ENCODE data around the gene ZNF865.

Gene ZNF865

DNA sequence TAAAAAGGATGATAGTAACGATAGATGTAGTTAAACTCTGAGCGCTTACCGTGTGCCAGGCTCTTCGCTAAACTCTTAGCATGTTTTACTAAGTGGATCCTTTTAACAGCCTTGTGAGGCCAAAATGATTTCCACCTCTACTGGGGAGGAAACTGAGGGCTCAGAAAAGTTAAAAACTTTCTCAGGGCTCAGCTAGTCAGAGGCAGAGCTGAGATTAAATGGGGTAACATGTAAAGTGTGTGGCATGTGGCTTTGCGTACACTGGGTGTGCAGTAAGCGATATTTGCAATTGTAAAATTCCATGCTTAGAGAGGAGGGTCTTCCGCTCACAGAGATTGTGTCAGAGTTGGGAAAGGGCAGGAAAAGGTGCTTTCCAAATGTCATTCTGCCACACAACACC, 51.1 kb downstream of the ZNF865 start:
- DNase-seq: no peak

DNA sequence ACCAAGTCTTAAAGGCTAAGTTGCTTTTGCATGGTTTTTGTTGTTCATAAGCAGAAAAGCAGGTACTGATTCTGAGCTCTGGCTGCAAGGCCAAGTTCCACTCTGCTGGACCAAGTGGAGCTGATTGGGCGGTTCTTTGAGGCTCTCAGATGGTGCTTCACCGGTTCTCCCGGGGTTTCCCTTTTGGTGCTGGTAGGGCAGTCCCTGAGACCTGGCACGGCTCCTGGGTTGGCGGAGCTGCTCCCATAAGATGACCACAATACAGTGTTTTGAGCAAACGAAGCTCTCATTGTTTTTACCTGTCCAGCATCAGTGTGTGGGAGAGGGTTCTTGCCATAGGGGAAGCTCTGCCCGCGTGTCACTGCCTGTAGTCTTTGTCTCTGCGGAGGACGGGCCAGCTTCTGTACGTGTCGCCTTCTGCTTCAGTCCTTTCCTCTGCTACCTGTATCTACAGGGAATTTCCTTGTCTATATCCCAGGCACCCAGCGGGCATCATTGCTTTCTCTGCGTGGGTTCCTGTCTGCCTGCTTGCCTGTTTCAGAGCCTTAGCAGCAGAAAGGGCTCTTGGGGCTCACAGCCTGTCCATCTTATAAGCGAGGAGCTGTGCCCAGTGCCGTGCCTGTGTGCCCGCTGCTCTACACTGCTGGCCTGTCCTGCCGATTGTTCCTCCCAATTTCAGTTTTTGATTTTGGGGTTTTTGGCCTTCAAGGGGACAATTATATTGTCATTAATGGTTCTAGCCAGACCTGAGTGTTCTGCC, 51.7 kb downstream of the ZNF865 start:
- no peak for DNase-seq

DNA sequence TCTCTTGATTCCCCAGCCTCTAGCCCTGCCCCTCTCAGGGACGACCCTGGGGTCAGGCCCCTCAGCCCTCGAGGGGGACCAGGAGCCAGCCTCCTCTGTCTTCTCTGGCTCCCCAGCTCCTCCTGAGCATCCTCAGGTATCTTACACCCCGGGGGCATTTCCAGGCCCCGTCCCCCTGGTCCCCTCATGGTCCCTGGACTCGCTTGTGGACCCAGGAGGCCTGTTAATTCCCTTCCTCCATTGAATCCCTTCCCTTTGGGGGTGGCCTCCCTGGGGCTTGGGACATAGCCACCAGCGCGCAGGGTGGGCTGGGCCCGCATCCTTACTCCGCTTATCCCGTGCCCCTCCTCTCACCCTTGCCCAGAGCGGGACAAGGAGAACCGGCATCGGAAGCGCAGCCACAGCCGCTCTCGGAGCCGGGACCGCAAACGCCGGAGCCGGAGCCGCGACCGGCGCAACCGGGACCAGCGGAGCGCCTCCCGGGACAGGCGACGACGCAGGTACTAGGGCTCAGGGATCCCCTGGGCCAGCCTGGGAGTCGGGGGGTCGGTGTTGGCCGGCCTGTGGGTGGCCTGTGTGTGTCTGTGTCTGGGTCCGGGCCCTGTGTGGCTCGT, 53.5 kb downstream of the ZNF865 start:
- no peak for DNase-seq

DNA sequence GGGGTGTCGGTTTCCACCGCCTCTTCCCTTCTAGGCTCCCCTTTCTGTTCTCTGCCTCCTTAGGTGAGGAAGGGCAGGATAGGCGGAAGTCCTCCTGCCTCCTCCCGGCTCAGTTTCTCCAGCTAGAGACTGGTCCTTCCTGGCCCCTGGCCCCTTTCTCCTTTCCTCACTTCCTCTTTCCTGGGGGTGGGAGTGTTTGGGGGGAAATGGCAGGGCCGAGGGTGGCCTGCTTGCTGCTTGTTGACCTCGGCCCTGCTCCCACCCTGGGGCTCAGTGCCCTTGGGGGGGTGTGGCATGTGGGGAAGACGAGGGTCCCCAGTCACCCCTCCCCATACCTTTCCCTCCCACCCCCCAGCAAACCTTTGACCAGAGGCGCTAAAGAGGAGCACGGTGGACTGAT, 54.4 kb downstream of the ZNF865 start:
- DNase-seq: no peak

DNA sequence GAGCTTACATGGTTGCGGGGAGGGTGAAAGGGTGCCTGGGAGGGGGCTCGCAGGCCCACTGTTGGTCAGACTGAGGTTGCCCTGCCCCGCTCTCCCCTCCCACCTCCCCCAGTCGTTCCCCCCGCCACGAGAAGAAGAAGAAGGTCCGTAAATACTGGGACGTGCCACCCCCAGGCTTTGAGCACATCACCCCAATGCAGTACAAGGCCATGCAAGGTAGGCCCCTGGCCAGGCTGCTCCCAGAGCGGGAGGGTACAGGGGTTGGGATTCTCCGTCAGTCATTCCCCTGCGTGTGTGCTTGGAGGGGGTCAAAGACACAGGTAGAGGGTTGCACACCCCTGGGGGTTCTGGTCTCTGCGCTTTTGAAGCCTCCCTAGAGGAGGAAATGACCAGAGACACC, 55.0 kb downstream of the ZNF865 start:
- no peak for DNase-seq

DNA sequence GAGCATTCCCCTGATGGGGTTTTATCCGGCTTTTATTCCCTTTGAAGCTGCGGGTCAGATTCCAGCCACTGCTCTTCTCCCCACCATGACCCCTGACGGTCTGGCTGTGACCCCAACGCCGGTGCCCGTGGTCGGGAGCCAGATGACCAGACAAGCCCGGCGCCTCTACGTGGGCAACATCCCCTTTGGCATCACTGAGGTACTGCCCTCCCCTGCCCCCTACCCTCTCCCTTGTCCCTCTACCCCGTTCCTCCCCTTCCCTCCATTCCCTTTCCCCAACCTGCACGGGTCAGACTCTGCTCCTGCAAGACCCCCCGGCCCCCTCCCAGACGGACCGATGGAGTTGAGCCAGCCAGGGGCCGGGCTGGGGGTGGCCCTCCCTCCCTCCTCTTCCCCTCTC, 55.5 kb downstream of the ZNF865 start:
- no peak for DNase-seq

DNA sequence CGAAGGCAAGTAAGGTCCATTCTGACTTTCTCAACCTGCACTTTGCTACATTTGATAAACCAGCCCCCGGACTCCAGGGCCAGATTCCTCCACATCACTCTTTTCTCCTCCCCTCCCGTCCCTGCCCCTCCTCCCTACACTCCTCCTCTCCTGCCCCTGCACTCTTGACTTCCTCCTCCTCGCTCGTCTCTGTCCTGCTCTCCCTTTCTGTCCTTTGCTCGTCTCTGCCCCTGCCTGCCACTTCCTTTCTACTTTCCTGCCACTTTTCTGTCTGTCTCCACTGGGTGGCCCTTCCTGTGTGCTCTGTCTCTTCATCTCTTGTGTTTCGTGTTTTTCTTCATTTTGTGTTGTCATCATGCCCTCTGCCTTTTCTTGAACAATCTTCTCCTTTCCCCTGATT, 56.4 kb downstream of the ZNF865 start:
- DNase-seq: no peak

DNA sequence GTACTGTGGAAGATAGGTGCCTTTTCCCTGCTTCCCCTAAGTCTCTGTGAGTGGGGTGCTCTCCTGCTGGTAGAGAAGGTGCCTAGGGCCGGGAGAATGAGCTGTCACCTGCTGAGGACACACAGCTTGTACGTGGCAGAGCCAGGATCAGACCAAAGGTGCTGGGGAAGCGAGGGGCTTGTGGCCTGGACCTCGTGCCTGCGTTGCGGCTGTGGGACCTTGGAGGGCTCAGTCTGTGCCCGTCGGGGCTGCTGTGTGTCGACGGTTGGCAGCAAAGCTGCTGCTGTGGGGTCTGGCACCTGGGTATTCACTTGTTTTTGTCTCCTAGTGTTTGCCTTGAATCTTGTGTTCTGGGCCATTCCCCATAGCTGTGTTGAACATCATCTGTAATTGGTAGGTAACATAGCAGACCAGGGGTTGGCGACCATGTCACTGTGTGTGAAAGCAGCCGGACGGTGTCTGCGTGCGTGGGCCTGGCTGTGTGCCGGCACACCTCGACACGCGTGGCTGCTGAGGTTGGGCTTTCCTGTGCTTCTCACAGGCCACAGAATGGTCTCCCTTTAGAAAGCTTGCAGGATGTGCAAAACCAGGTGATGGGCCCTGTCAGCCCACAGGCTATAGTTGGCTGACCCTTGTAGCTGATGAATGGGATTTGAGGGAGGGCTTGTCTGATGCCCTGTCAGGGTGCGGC, 58.5 kb downstream of the ZNF865 start:
- DNase-seq: no peak

DNA sequence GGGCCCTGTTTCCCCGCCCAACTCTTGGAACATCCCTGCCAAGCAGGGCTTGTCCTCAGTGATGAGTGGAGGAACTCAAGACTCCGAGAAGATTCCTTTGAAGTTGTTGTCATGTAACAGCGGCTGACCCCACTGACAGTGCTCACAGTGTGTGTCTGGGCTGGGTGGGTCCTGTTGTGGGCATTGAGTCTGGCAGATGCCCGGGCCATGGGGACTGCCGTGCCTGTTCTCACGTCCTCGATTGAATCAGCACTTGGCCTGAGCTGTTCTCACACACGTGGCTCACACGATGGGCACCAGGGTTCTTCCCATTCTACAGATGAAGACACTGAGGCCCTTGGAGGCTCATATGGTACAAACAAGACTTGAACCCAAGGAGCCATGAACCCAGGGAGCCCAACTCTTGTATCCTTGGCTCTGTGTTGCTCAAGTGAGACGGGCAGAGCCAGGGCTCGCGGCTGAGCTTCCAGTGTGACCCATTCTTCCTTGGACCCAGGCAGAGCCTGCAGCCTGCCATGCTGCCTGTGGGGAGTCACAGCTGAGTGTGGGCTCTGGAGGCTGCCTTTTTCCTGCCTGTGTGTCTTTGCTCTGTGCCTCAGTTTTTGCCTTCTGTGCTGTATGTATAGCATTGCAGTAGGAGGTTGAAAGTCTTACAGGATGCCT, 61.0 kb downstream of the ZNF865 start:
- no peak for DNase-seq
